NCI-H2107 treated with DMSO at 0.1 percent for 48 hours (cell line): Measurements from ENCODE around the gene FAAP20.
"Not testable (repeated sequence)": the region's sequence is repeated elsewhere in the genome, so short reads cannot be mapped to it uniquely, and the experiment has no call there.

ENCODE experiments used
- DNase-seq: peaks from one replicate; lab custom pipeline; 2025; ENCODE audit not compliant: unreplicated experiment; lab: John Stamatoyannopoulos, UW

Gene FAAP20

GRCh38 chr1:2163205-2163604 is 31.4 kb downstream of the FAAP20 start:
- DNase-seq, result no peak

GRCh38 chr1:2160451-2161300 is 33.9 kb downstream of the FAAP20 start:
- no peak for DNase-seq

GRCh38 chr1:2159124-2159523 is 35.4 kb downstream of the FAAP20 start:
- DNase-seq, result no peak

GRCh38 chr1:2158272-2158671 is 36.3 kb downstream of the FAAP20 start:
- no peak for DNase-seq

- DNase-seq, result no peak
Observed at GRCh38 chr1:2157856-2158255, 36.7 kb downstream of the FAAP20 start.

- DNase-seq, result no peak
Observed at GRCh38 chr1:2156866-2157265, 37.7 kb downstream of the FAAP20 start.

- no peak for DNase-seq
Observed at GRCh38 chr1:2155788-2156187, 38.8 kb downstream of the FAAP20 start.

- DNase-seq, result no peak
Observed at GRCh38 chr1:2155147-2155598, 39.4 kb downstream of the FAAP20 start.

GRCh38 chr1:2154022-2154421 is 40.5 kb downstream of the FAAP20 start:
- no peak for DNase-seq

GRCh38 chr1:2152954-2153353 is 41.6 kb downstream of the FAAP20 start:
- DNase-seq, result no peak

- no peak for DNase-seq
Observed at GRCh38 chr1:2151911-2152310, 42.7 kb downstream of the FAAP20 start.

- no peak for DNase-seq
Observed at GRCh38 chr1:2151252-2151651, 43.3 kb downstream of the FAAP20 start.

- DNase-seq, result no peak
Observed at GRCh38 chr1:2150801-2151200, 43.8 kb downstream of the FAAP20 start.

- no peak for DNase-seq
Observed at GRCh38 chr1:2148691-2149090, 45.9 kb downstream of the FAAP20 start.

GRCh38 chr1:2147869-2148268 is 46.7 kb downstream of the FAAP20 start:
- DNase-seq, result not testable (repeated sequence)

GRCh38 chr1:2146836-2147517 is 47.6 kb downstream of the FAAP20 start:
- no peak for DNase-seq

GRCh38 chr1:2145946-2146835 is 48.4 kb downstream of the FAAP20 start:
- no peak for DNase-seq

- DNase-seq, result no peak
Observed at GRCh38 chr1:2144501-2145090, 50.0 kb downstream of the FAAP20 start.

GRCh38 chr1:2143814-2144500 is 50.6 kb downstream of the FAAP20 start:
- DNase-seq, result no peak

GRCh38 chr1:2141025-2141424 is 53.5 kb downstream of the FAAP20 start:
- DNase-seq, result no peak
